Right atrium auricular region (tissue), 2 donors: ENCODE data around the gene ZCCHC7. TPM values are rescaled to one million over a fixed set of nuclear protein-coding genes. Genes with fewer than 3 reads are reported as not detected.
"Not testable (repeated sequence)": the region's sequence is repeated elsewhere in the genome, so short reads cannot be mapped to it uniquely, and the experiment has no call there.

Experiments used
- DNase-seq: peaks from one replicate; pipeline ENCODE4 v3.0.0-alpha.2; 2019; ENCODE audit warnings: low spot score
- H3K27ac ChIP-seq, 2 donors: fragments of 200-600 bp; sonication (generic); 1 replicate in 1 of 2; 2 replicates in 1 of 2; pipeline ENCODE4 v1.5.1; 2016 to 2019
- H3K27me3 ChIP-seq, 2 donors: fragments of 200-600 bp; sonication (generic); one replicate each; pipeline versions ENCODE4 v1.5.1 to v1.6.0; 2017 to 2019
- H3K36me3 ChIP-seq: fragments of 200-600 bp; sonication (generic); one replicate; pipeline ENCODE4 v1.5.1; 2016
- H3K4me1 ChIP-seq, 2 donors: fragments of 200-600 bp; sonication (generic); one replicate each; pipeline versions ENCODE4 v1.5.1 to v1.6.0; 2017 to 2019
- H3K4me3 ChIP-seq, 2 donors: fragments of 200-600 bp; sonication (generic); 1 replicate in 1 of 2; 2 replicates in 1 of 2; pipeline ENCODE4 v1.5.1; 2017 to 2019; ENCODE audit warnings: mild to moderate bottlenecking in 1 of 2, moderate library complexity in 1 of 2
- H3K9me3 ChIP-seq, 2 donors: fragments of 200-600 bp; sonication (generic); one replicate each; pipeline ENCODE4 v1.5.1; 2019
- CTCF ChIP-seq, 2 donors: fragments of 200-600 bp; sonication (generic); IDR thresholded peaks; one replicate each; pipeline ENCODE4 v1.5.1; 2019; ENCODE audit warnings: antibody characterized with exemption in 2 of 2
- total RNA-seq, 2 donors: library from RNA; depleted of rRNA; stranded (reverse); fragments of >200 nt; gene quantifications; one replicate each; pipeline ENCODE4 v1.1.0, GENCODE V29; 2016

Gene ZCCHC7
- total RNA-seq, 2 donors from 2014 or later, result 8.1 to 8.6 TPM

GRCh38 chr9:37100327-37100726 is 20.0 kb upstream of the ZCCHC7 start:
- H3K4me3 ChIP-seq, result no peak overlapping the region
- no peaks in the 10 kb centered on the region for H3K36me3 ChIP-seq
- no peak overlapping the region for H3K27ac ChIP-seq
- no peaks in the 10 kb centered on the region for H3K27me3 ChIP-seq
- TF ChIP-seq CTCF (IDR thresholded peaks at IDR 0.05), result no peak
- no peak for DNase-seq
- H3K9me3 ChIP-seq, result no peaks in the 10 kb centered on the region
- no peaks in the 10 kb centered on the region for H3K4me1 ChIP-seq

GRCh38 chr9:37100741-37101140 is 19.6 kb upstream of the ZCCHC7 start:
- H3K27me3 ChIP-seq, result no peaks in the 10 kb centered on the region
- H3K4me3 ChIP-seq, result no peak overlapping the region
- no peak for TF ChIP-seq CTCF (IDR thresholded peaks at IDR 0.05)
- H3K9me3 ChIP-seq, result no peaks in the 10 kb centered on the region
- H3K27ac ChIP-seq, result no peak overlapping the region
- no peak for DNase-seq
- no peaks in the 10 kb centered on the region for H3K36me3 ChIP-seq
- H3K4me1 ChIP-seq, result no peaks in the 10 kb centered on the region

GRCh38 chr9:37102486-37102885 is 17.9 kb upstream of the ZCCHC7 start:
- no peak for DNase-seq
- TF ChIP-seq CTCF (IDR thresholded peaks at IDR 0.05), result no peak

GRCh38 chr9:37104183-37104889 is 16.0 kb upstream of the ZCCHC7 start:
- no peak for TF ChIP-seq CTCF (IDR thresholded peaks at IDR 0.05)
- no peaks in the 10 kb centered on the region for H3K27me3 ChIP-seq

More at GRCh38 chr9:37102486-37102885, 17.9 kb upstream of the ZCCHC7 start:
- no peak overlapping the region for H3K27ac ChIP-seq
- H3K9me3 ChIP-seq, result no peaks in the 10 kb centered on the region
- H3K4me1 ChIP-seq, result no peaks in the 10 kb centered on the region
- H3K27me3 ChIP-seq, result no peaks in the 10 kb centered on the region
- no peaks in the 10 kb centered on the region for H3K36me3 ChIP-seq
- H3K4me3 ChIP-seq, result no peak overlapping the region

GRCh38 chr9:37105234-37105633 is 15.1 kb upstream of the ZCCHC7 start:
- Histone ChIP-seq H3K4me3 (no peak overlapping the region), H3K9me3 (no peaks in the 10 kb centered on the region), H3K36me3 (no peaks in the 10 kb centered on the region), H3K27ac (no peak overlapping the region), H3K4me1 (no peaks in the 10 kb centered on the region), H3K27me3 (no peaks in the 10 kb centered on the region)
- no peak for TF ChIP-seq CTCF (IDR thresholded peaks at IDR 0.05)
- DNase-seq, result no peak

More at GRCh38 chr9:37104183-37104889, 16.0 kb upstream of the ZCCHC7 start:
- Histone ChIP-seq H3K27ac (no peak overlapping the region), H3K4me1 (no peaks in the 10 kb centered on the region), H3K4me3 (no peak overlapping the region), H3K36me3 (no peaks in the 10 kb centered on the region), H3K9me3 (no peaks in the 10 kb centered on the region)
- no peak for DNase-seq

- Histone ChIP-seq H3K27ac (no peak overlapping the region), H3K4me1 (no peaks in the 10 kb centered on the region), H3K27me3 (no peaks in the 10 kb centered on the region), H3K4me3 (no peak overlapping the region), H3K9me3 (no peaks in the 10 kb centered on the region), H3K36me3 (no peaks in the 10 kb centered on the region)
- DNase-seq, result no peak
- TF ChIP-seq CTCF (IDR thresholded peaks at IDR 0.05), result no peak
These were observed 12.7 kb upstream of the ZCCHC7 start for GRCh38 chr9:37107701-37108100.

GRCh38 chr9:37114442-37114841 is 5.9 kb upstream of the ZCCHC7 start:
- H3K9me3 ChIP-seq, H3K4me3 ChIP-seq, DNase-seq: not testable (repeated sequence)

More at GRCh38 chr9:37114442-37114841, 5.9 kb upstream of the ZCCHC7 start:
- H3K27ac ChIP-seq, H3K4me1 ChIP-seq, H3K36me3 ChIP-seq, H3K27me3 ChIP-seq: not testable (repeated sequence)
